Muscle layer of duodenum (tissue), 2 donors: ENCODE measurements around the gene SLC44A2.
A peak's percentile ranks its signal among the peaks of the same experiment; 100 is the strongest.
"Not testable (repeated sequence)": the region's sequence is repeated elsewhere in the genome, so short reads cannot be mapped to it uniquely, and the experiment has no call there.

Experiments used
- H3K27ac ChIP-seq: one replicate; pipeline ENCODE4 v1.7.0; 2013; ENCODE audit warnings: mild to moderate bottlenecking, low read length
- H3K27me3 ChIP-seq: one replicate; pipeline ENCODE4 v1.7.0; 2013; ENCODE audit warnings: low read depth, mild to moderate bottlenecking, control low read depth, low read length
- H3K36me3 ChIP-seq, 2 donors: one replicate each; pipeline ENCODE4 v1.7.0; 2013; ENCODE audit warnings: low read length in 2 of 2, control low read depth in 1 of 2, mild to moderate bottlenecking in 1 of 2; ENCODE audit not compliant: insufficient read depth in 2 of 2, control insufficient read depth in 1 of 2
- H3K4me1 ChIP-seq, 2 donors: one replicate each; pipeline ENCODE4 v1.7.0; 2013; ENCODE audit warnings: low read length in 2 of 2, mild to moderate bottlenecking in 2 of 2, control low read depth in 1 of 2, moderate library complexity in 1 of 2; ENCODE audit not compliant: insufficient read depth in 2 of 2, control insufficient read depth in 1 of 2
- H3K4me3 ChIP-seq, 2 donors: one replicate each; pipeline ENCODE4 v1.7.0; 2013; ENCODE audit warnings: low read length in 2 of 2, low read depth in 1 of 2, mild to moderate bottlenecking in 1 of 2
- H3K9me3 ChIP-seq, 2 donors: one replicate each; pipeline ENCODE4 v1.7.0; 2013; ENCODE audit warnings: low read length in 2 of 2, control low read depth in 1 of 2, mild to moderate bottlenecking in 1 of 2; ENCODE audit not compliant: control insufficient read depth in 1 of 2
- donor health status: healthy.

SLC44A2 gene

GRCh38 chr19:10654610-10655456 is 29.5 kb downstream of the SLC44A2 start:
- Histone ChIP-seq H3K4me1 (peaks cover 9 to 29% of the 10 kb centered on the region in 2 donors), H3K9me3 (no peaks in the 10 kb centered on the region), H3K27me3 (no peaks in the 10 kb centered on the region), H3K4me3 (peak overlapping the region; percentile 73 to 83), H3K27ac (peak overlapping the region; percentile 77), H3K36me3 (peaks cover 0 to 4% of the 10 kb centered on the region in 2 donors)

GRCh38 chr19:10655457-10656312 is 30.3 kb downstream of the SLC44A2 start:
- Histone ChIP-seq H3K36me3 (peaks cover 0 to 4% of the 10 kb centered on the region in 2 donors), H3K9me3 (no peaks in the 10 kb centered on the region), H3K4me1 (peaks cover 9 to 36% of the 10 kb centered on the region in 2 donors), H3K4me3 (peak overlapping the region; percentile 73 to 83), H3K27ac (peak overlapping the region; percentile 77), H3K27me3 (no peaks in the 10 kb centered on the region)

- Histone ChIP-seq H3K27me3 (no peaks in the 10 kb centered on the region), H3K9me3 (no peaks in the 10 kb centered on the region), H3K4me1 (peaks cover 8 to 48% of the 10 kb centered on the region in 2 donors), H3K36me3 (peaks cover 0 to 6% of the 10 kb centered on the region in 2 donors), H3K4me3 (no peak overlapping the region), H3K27ac (no peak overlapping the region)
These were observed 35.0 kb downstream of the SLC44A2 start for GRCh38 chr19:10660346-10660745.

- Histone ChIP-seq H3K27me3 (no peaks in the 10 kb centered on the region), H3K9me3 (no peaks in the 10 kb centered on the region), H3K36me3 (peaks cover 0 to 6% of the 10 kb centered on the region in 2 donors), H3K4me3 (no peak overlapping the region), H3K27ac (no peak overlapping the region), H3K4me1 (peaks cover 4 to 32% of the 10 kb centered on the region in 2 donors)
These were observed 36.6 kb downstream of the SLC44A2 start for GRCh38 chr19:10661946-10662345.

- no peak overlapping the region for H3K27ac ChIP-seq
- H3K9me3 ChIP-seq: no peaks in the 10 kb centered on the region
- no peak overlapping the region for H3K4me3 ChIP-seq
- peaks cover 0 to 6% of the 10 kb centered on the region in 2 donors for H3K36me3 ChIP-seq
- peaks cover 5 to 30% of the 10 kb centered on the region in 2 donors for H3K4me1 ChIP-seq
- no peaks in the 10 kb centered on the region for H3K27me3 ChIP-seq
These were observed 37.3 kb downstream of the SLC44A2 start for GRCh38 chr19:10662384-10663251.

- not testable (repeated sequence) for H3K4me3 ChIP-seq, H3K9me3 ChIP-seq, H3K27me3 ChIP-seq, H3K27ac ChIP-seq, H3K36me3 ChIP-seq
- H3K4me1 ChIP-seq: peaks cover 8 to 30% of the 10 kb centered on the region in 2 donors
These were observed 37.9 kb downstream of the SLC44A2 start for GRCh38 chr19:10663252-10663563.

GRCh38 chr19:10667867-10668266 is 42.5 kb downstream of the SLC44A2 start:
- H3K4me1 ChIP-seq: peaks cover 15 to 19% of the 10 kb centered on the region in 2 donors
- peaks cover 14 to 16% of the 10 kb centered on the region in 2 donors for H3K36me3 ChIP-seq
- no peaks in the 10 kb centered on the region for H3K9me3 ChIP-seq
- H3K27ac ChIP-seq: no peak overlapping the region
- H3K4me3 ChIP-seq: no peak overlapping the region
- H3K27me3 ChIP-seq: no peaks in the 10 kb centered on the region

GRCh38 chr19:10669246-10669645 is 43.9 kb downstream of the SLC44A2 start:
- H3K36me3 ChIP-seq: peaks cover 15 to 24% of the 10 kb centered on the region in 2 donors
- no peaks in the 10 kb centered on the region for H3K27me3 ChIP-seq
- H3K4me3 ChIP-seq: no peak overlapping the region
- H3K27ac ChIP-seq: no peak overlapping the region
- H3K4me1 ChIP-seq: peaks cover 10 to 15% of the 10 kb centered on the region in 2 donors
- H3K9me3 ChIP-seq: no peaks in the 10 kb centered on the region

- H3K4me3 ChIP-seq: no peak overlapping the region
- H3K4me1 ChIP-seq: peaks cover 10 to 15% of the 10 kb centered on the region in 2 donors
- no peak overlapping the region for H3K27ac ChIP-seq
- no peaks in the 10 kb centered on the region for H3K9me3 ChIP-seq
- H3K36me3 ChIP-seq: peaks cover 19 to 24% of the 10 kb centered on the region in 2 donors
- no peaks in the 10 kb centered on the region for H3K27me3 ChIP-seq
These were observed 44.8 kb downstream of the SLC44A2 start for GRCh38 chr19:10670182-10670581.

DNA sequence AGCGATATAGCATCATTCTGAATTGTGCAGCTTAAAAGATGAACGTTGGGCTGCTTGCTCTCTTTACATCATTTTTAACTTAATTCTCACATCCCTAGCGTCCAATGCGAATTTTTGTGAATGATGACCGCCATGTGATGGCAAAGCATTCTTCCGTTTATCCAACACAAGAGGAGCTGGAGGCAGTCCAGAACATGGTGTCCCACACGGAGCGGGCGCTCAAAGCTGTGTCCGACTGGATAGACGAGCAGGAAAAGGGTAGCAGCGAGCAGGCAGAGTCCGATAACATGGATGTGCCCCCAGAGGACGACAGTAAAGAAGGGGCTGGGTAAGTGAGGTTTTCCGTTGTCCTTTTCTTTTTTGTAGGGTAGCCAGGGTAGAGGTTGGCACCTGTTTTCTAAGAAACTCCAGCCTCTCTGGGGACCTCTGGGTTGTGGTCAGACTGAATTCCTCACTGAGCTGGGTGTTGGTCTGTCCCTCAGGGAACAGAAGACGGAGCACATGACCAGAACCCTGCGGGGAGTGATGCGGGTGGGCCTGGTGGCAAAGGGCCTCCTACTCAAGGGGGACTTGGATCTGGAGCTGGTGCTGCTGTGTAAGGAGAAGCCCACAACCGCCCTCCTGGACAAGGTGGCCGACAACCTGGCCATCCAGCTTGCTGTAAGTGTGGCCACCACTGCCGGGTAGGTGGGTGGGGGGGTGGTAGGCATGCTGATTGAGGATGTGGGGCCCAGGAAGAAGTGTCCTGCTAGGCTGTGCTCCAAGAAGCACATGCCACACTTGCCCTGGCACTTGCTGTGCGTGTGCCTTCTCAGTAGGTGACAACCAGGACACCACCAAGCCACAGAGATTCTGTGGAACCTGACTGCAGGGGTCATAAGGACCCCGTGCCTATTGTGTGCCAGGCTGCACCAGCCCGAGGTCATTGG is 45.8 kb downstream of the SLC44A2 start:
- no peaks in the 10 kb centered on the region for H3K9me3 ChIP-seq
- H3K27me3 ChIP-seq: no peaks in the 10 kb centered on the region
- H3K27ac ChIP-seq: no peak overlapping the region
- H3K4me3 ChIP-seq: no peak overlapping the region
- H3K36me3 ChIP-seq: peaks cover 26 to 28% of the 10 kb centered on the region in 2 donors
- peaks cover 10 to 15% of the 10 kb centered on the region in 2 donors for H3K4me1 ChIP-seq
